OCI-LY7 (cell line): Measurements from ENCODE around the gene MMP2.

Source experiments
- CTCF ChIP-seq: fragments of 200-600 bp; sonication (generic); conservative IDR thresholded peaks from 2 replicates; pipeline ENCODE4 v1.5.1; 2014; ENCODE audit warnings: mild to moderate bottlenecking, antibody characterized with exemption, low read length, moderate library complexity, mixed read lengths
- EZH2phosphoT487 ChIP-seq: fragments of 200-600 bp; sonication (generic); IDR thresholded peaks from 2 replicates; pipeline ENCODE4 v1.6.1; 2018; ENCODE audit warnings: low read depth, borderline replicate concordance, mild to moderate bottlenecking, mixed run types, antibody characterized with exemption, low read length, moderate library complexity, mixed read lengths

GRCh38 chr16:55462241-55462640 lies 16.8 kb upstream of the MMP2 start:
- TF ChIP-seq CTCF (no peak), EZH2phosphoT487 (no peak)
